Gastrocnemius medialis (tissue), 4 donors: ENCODE data around the gene METTL16.

Experiments
- POLR2A ChIP-seq, 2 donors: fragments of 450-650 bp; IDR thresholded peaks; one replicate each; pipeline ENCODE4 v1.6.1; 2017; ENCODE audit warnings: antibody characterized with exemption in 2 of 2, mild to moderate bottlenecking in 2 of 2, moderate library complexity in 2 of 2
- TF ChIP-seq, protein P1 (sequence below), 5 experiments: fragments of 450-650 bp in 3 of 5; fragments of 200-600 bp in 2 of 5; sonication (generic) in 2 of 5; IDR thresholded peaks in 4 of 5; conservative IDR thresholded peaks in 1 of 5; 1 replicate in 4 of 5; 2 replicates in 1 of 5; pipeline ENCODE4 v1.5.1; 2016 to 2019; ENCODE audit warnings: antibody characterized with exemption in 5 of 5, mild to moderate bottlenecking in 3 of 5, moderate library complexity in 3 of 5

DNA sequence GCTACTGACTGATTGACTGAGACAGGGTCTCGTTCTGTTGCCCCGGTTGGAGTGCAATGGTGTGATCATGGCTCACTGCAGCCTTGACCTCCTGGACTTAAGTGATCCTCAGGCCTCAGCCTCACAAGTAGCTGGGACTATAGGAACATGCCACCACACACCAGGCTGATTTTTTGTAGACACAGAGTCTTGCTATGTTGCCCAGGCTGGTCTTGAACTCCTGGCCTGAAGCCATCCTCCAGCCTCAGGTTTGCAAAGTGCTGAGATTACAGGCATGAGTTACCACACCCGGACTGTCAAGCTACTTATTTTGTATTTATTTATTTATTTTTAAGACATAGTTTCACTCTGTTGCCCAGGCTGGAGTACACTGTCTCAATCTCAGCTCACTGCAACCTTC is 55.2 kb downstream of the METTL16 start:
- TF ChIP-seq, protein P1, sequence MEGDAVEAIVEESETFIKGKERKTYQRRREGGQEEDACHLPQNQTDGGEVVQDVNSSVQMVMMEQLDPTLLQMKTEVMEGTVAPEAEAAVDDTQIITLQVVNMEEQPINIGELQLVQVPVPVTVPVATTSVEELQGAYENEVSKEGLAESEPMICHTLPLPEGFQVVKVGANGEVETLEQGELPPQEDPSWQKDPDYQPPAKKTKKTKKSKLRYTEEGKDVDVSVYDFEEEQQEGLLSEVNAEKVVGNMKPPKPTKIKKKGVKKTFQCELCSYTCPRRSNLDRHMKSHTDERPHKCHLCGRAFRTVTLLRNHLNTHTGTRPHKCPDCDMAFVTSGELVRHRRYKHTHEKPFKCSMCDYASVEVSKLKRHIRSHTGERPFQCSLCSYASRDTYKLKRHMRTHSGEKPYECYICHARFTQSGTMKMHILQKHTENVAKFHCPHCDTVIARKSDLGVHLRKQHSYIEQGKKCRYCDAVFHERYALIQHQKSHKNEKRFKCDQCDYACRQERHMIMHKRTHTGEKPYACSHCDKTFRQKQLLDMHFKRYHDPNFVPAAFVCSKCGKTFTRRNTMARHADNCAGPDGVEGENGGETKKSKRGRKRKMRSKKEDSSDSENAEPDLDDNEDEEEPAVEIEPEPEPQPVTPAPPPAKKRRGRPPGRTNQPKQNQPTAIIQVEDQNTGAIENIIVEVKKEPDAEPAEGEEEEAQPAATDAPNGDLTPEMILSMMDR (IDR thresholded peaks at IDR 0.05 in 4 of 5, conservative IDR thresholded peaks at IDR 0.05 in 1 of 5) = no peak
- TF ChIP-seq POLR2A (IDR thresholded peaks at IDR 0.05) = no peak
